Gastroesophageal sphincter (tissue), 4 donors: ENCODE results near the gene KCNJ10. TPM values are rescaled to one million over a fixed set of nuclear protein-coding genes. Genes with fewer than 3 reads are reported as not detected.
A peak's percentile ranks its signal among the peaks of the same experiment; 100 is the strongest.

ENCODE experiments used
- ATAC-seq: fragments of 150-250 bp; one replicate; pipeline ENCODE4 v1.9.1; 2016; ENCODE audit warnings: mild to moderate bottlenecking, moderate library complexity
- H3K27ac ChIP-seq, 4 donors: fragments of 200-600 bp; sonication (generic) in 3 of 4; 1 replicate in 3 of 4; 2 replicates in 1 of 4; pipeline ENCODE4 v1.5.1; 2016 to 2019
- H3K27me3 ChIP-seq: fragments of 200-600 bp; sonication (generic); one replicate; pipeline ENCODE4 v1.5.1; 2019
- H3K36me3 ChIP-seq, 2 donors: fragments of 200-600 bp; sonication (generic); one replicate each; pipeline ENCODE4 v1.5.1; 2019; ENCODE audit warnings: control low read depth in 1 of 2
- H3K4me1 ChIP-seq, 3 donors: fragments of 200-600 bp; sonication (generic); 1 replicate in 2 of 3; 2 replicates in 1 of 3; pipeline ENCODE4 v1.5.1; 2016 to 2019; ENCODE audit warnings: control low read depth in 2 of 3
- H3K4me3 ChIP-seq, 2 donors: fragments of 200-600 bp; sonication (generic); one replicate each; pipeline ENCODE4 v1.5.1; 2019; ENCODE audit warnings: mild to moderate bottlenecking in 1 of 2, moderate library complexity in 1 of 2
- H3K9me3 ChIP-seq, 3 donors: fragments of 200-600 bp; sonication (generic); one replicate each; pipeline ENCODE4 v1.5.1; 2017 to 2019; ENCODE audit warnings: control low read depth in 2 of 3
- EP300 ChIP-seq: sonication (generic); formaldehyde crosslinking; IDR thresholded peaks from one replicate; pipeline ENCODE4 v1.6.1; 2017; ENCODE audit warnings: antibody characterized with exemption, mild to moderate bottlenecking
- POLR2A ChIP-seq, 2 donors: fragments of 450-650 bp; IDR thresholded peaks; one replicate each; pipeline ENCODE4 v1.6.1; 2017; ENCODE audit warnings: antibody characterized with exemption in 2 of 2, mild to moderate bottlenecking in 2 of 2, moderate library complexity in 1 of 2
- POLR2AphosphoS5 ChIP-seq: sonication (generic); formaldehyde crosslinking; IDR thresholded peaks from one replicate; pipeline ENCODE4 v1.6.1; 2017; ENCODE audit warnings: antibody characterized with exemption
- WGBS, 2 donors: methylation state at CpG; one replicate each; pipeline ENCODE4 v1.1.5; 2018; ENCODE audit warnings: low coverage in 1 of 2; 5-methylcytosine and 5-hydroxymethylcytosine counted together
- total RNA-seq, 4 donors: library from RNA; depleted of rRNA; stranded (reverse); fragments of >200 nt; gene quantifications; one replicate each; pipeline ENCODE4 v1.1.0, GENCODE V29; 2016
- TF ChIP-seq, protein P1 (sequence below), 4 experiments: fragments of 200-600 bp in 2 of 4; fragments of 450-650 bp in 2 of 4; sonication (generic) in 1 of 4; IDR thresholded peaks; one replicate each; pipeline ENCODE4 v1.5.1; 2017 to 2019; ENCODE audit warnings: antibody characterized with exemption in 4 of 4, mild to moderate bottlenecking in 2 of 4, moderate library complexity in 2 of 4

KCNJ10 gene
- total RNA-seq, 4 donors from 2014 or later: not detected

DNA sequence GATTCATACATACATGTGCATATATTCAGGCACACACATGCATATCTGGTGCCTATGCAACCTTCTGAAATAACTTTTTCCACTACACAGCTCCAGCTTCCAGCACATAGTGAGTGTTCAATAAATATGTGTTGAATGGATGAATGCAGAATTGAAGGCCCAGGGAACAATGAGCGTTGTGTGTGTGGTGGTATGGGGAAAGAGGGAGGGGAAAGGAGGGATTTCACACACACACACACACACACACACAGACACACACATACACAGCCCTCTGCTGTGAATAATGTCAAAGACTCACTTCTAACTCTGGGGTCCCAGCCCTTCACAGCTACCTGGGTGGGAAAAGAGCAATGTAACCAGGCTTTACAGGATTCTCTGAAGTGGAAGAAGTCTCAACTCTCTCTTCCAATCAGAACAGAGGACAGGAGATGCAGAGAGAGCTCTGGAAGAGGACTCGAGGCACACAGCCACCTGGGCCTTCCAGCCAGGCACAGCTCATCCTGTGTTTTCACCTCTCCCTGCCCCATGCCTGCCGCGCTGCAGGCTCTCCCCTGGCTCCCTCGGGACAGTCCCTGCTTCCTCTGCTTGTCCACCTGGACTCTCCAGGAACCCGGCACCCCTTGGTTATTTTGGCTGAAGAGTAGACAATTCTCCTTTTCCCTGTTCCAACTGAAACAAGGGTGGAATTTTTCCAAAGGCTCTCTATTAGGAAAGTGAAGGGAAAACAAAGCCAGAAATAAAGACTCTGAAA is 33.9 kb upstream of the KCNJ10 start:
- no peak for ATAC-seq
- TF ChIP-seq EP300 (no peak), POLR2AphosphoS5 (no peak), POLR2A (IDR thresholded peaks at IDR 0.05) (no peak)
- TF ChIP-seq, protein P1, sequence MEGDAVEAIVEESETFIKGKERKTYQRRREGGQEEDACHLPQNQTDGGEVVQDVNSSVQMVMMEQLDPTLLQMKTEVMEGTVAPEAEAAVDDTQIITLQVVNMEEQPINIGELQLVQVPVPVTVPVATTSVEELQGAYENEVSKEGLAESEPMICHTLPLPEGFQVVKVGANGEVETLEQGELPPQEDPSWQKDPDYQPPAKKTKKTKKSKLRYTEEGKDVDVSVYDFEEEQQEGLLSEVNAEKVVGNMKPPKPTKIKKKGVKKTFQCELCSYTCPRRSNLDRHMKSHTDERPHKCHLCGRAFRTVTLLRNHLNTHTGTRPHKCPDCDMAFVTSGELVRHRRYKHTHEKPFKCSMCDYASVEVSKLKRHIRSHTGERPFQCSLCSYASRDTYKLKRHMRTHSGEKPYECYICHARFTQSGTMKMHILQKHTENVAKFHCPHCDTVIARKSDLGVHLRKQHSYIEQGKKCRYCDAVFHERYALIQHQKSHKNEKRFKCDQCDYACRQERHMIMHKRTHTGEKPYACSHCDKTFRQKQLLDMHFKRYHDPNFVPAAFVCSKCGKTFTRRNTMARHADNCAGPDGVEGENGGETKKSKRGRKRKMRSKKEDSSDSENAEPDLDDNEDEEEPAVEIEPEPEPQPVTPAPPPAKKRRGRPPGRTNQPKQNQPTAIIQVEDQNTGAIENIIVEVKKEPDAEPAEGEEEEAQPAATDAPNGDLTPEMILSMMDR (IDR thresholded peaks at IDR 0.05): no peak
- Histone ChIP-seq H3K27me3 (no peaks in the 10 kb centered on the region), H3K27ac (peak overlapping the region; percentile 59 to 97 (median 96)), H3K36me3 (no peaks in the 10 kb centered on the region), H3K4me1 (peaks cover 6 to 59% (median 21%) of the 10 kb centered on the region in 3 donors), H3K4me3 (no peak overlapping the region), H3K9me3 (no peaks in the 10 kb centered on the region)
- WGBS, 2 donors: 10 to 52% methylated on average over 2 to 4 of the region's 6 CpGs

DNA sequence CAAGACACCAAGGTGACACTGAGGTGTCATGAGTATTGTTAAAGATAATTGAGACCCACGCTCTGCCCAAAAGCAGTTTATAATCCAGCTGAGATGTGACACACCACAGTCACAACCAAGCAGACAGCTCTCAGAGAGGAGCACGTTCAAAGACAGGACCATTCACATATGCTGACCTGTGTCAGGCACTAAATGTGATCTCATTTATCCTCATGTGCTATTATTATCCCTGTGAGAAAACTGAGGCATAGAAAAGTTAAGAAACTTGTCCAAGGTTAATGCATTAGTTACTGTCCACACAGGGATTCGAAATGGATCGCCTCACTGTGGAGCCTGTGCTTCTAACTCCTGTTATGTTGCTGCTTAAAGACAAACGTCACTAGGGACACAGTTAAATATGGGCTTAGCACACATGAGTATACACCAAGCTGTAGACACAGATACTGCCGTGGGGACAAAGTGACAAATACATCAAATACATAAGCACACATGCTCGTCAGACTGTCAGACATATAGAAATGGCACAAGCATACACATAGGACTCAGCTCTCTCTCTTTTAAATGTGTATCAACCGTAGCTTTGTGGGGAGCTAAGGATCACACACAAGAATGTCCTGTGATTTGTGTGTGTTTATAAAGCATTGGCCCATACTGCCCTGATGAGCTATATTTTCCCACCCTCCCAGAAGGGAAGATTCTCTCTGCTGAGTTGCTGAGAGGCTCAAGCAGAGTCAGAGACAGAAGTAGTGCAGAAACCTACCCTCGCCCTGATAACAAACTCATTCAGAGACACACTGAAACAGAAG is 32.0 kb upstream of the KCNJ10 start:
- H3K27ac ChIP-seq: peak overlapping the region; percentile 15 to 97 (median 96)
- TF ChIP-seq, protein P1 (IDR thresholded peaks at IDR 0.05): no peak
- TF ChIP-seq EP300 (no peak), POLR2A (IDR thresholded peaks at IDR 0.05) (no peak), POLR2AphosphoS5 (no peak)
- H3K27me3 ChIP-seq: no peaks in the 10 kb centered on the region
- ATAC-seq: no peak
- H3K36me3 ChIP-seq: no peaks in the 10 kb centered on the region
- H3K9me3 ChIP-seq: no peaks in the 10 kb centered on the region
- WGBS, 2 donors: 32 to 44% methylated on average over 6 to 8 of the region's 9 CpGs
- H3K4me3 ChIP-seq: no peak overlapping the region
- peaks cover 6 to 71% (median 31%) of the 10 kb centered on the region in 3 donors for H3K4me1 ChIP-seq

- peaks cover 6 to 78% (median 36%) of the 10 kb centered on the region in 3 donors for H3K4me1 ChIP-seq
- no peaks in the 10 kb centered on the region for H3K27me3 ChIP-seq
- H3K27ac ChIP-seq: peak overlapping the region; percentile 64 to 97 (median 96)
- peak; percentile 42 for ATAC-seq
- TF ChIP-seq, protein P1 (IDR thresholded peaks at IDR 0.05): peak in 3 of 4 experiments; percentile 93 to 99 (median 97)
- no peak for TF ChIP-seq POLR2A (IDR thresholded peaks at IDR 0.05)
- TF ChIP-seq EP300: no peak
- peak; percentile 62 for TF ChIP-seq POLR2AphosphoS5
- 6 to 17% methylated on average over 6 to 10 of the region's 13 CpGs for WGBS, 2 donors
- H3K36me3 ChIP-seq: no peaks in the 10 kb centered on the region
- H3K9me3 ChIP-seq: no peaks in the 10 kb centered on the region
- peak overlapping the region in 1 of 2 donors; percentile 13 for H3K4me3 ChIP-seq
Observed at GRCh38 chr1:160101037-160101716, 31.2 kb upstream of the KCNJ10 start.

GRCh38 chr1:160099716-160100375 is 29.9 kb upstream of the KCNJ10 start:
- H3K9me3 ChIP-seq: no peaks in the 10 kb centered on the region
- H3K4me1 ChIP-seq: peaks cover 6 to 85% (median 41%) of the 10 kb centered on the region in 3 donors
- peak overlapping the region; percentile 91 to 97 (median 96) for H3K27ac ChIP-seq
- TF ChIP-seq EP300 (no peak), POLR2AphosphoS5 (no peak), POLR2A (IDR thresholded peaks at IDR 0.05) (no peak)
- TF ChIP-seq, protein P1 (IDR thresholded peaks at IDR 0.05): no peak
- ATAC-seq: no peak
- H3K27me3 ChIP-seq: no peaks in the 10 kb centered on the region
- H3K4me3 ChIP-seq: no peak overlapping the region
- H3K36me3 ChIP-seq: peaks cover 0 to 3% of the 10 kb centered on the region in 2 donors
- WGBS, 2 donors: no CpG with 5 or more reads among the region's 2 CpGs
